ENCODE results near the gene STARD7. TPM values are rescaled to one million over a fixed set of nuclear protein-coding genes. Genes with fewer than 3 reads are reported as not detected.

The STARD7 gene
- total RNA-seq, 1 donor from 2014 or later: 100 TPM

DNA sequence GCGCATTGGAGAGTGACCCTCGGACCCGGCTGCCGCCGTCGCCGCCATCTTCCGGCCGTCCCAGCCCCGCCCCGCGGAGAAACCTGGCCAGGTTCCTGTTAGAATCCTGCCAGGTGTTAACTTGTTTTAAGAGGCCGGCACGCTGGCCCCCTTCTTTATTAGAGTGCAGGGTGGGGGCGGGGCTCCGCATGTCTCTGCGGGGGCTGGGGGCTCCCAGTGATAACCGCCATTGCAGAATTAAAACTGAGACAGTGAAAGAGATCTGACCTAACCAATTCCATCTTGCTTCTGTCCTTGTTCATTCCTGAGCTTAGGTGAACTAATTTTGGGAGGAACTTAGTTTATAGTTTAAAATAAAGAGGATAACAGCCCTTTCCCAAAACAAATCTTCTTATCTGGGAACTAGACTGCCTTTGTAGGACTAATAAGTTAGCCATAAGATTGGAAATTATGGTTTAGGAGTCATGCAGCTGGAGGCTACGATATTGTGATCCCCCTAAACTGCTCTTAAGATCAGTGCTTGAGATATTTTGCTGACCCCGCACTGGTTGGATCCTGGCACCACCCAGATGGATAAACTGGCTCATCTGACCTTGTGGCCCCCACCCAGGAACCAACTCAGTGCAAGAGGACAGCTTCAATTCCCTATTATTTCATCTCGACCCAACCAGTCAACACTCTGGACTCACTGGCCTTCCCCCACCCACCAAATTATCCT, 543 bp upstream of the STARD7 start:
- no peaks in the 10 kb centered on the region for H3K36me3 Mint-ChIP-seq (ENCODE audit: unreplicated experiment)
- TF ChIP-seq, protein P1, sequence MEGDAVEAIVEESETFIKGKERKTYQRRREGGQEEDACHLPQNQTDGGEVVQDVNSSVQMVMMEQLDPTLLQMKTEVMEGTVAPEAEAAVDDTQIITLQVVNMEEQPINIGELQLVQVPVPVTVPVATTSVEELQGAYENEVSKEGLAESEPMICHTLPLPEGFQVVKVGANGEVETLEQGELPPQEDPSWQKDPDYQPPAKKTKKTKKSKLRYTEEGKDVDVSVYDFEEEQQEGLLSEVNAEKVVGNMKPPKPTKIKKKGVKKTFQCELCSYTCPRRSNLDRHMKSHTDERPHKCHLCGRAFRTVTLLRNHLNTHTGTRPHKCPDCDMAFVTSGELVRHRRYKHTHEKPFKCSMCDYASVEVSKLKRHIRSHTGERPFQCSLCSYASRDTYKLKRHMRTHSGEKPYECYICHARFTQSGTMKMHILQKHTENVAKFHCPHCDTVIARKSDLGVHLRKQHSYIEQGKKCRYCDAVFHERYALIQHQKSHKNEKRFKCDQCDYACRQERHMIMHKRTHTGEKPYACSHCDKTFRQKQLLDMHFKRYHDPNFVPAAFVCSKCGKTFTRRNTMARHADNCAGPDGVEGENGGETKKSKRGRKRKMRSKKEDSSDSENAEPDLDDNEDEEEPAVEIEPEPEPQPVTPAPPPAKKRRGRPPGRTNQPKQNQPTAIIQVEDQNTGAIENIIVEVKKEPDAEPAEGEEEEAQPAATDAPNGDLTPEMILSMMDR (IDR thresholded peaks at IDR 0.05; ENCODE audit: partially characterized antibody, unreplicated experiment): no peak
- DNase-seq: no peak
- H3K9me3 Mint-ChIP-seq (ENCODE audit: unreplicated experiment): peaks cover 6% of the 10 kb centered on the region
- H3K4me1 Mint-ChIP-seq (ENCODE audit: low read depth, unreplicated experiment): peaks cover 21% of the 10 kb centered on the region
- peak overlapping the region; percentile 92 for H3K27ac Mint-ChIP-seq (ENCODE audit: unreplicated experiment)
- H3K27me3 Mint-ChIP-seq (ENCODE audit: unreplicated experiment): peaks cover 9% of the 10 kb centered on the region
- H3K4me3 Mint-ChIP-seq (ENCODE audit: unreplicated experiment): peak overlapping the region; percentile 91

DNA sequence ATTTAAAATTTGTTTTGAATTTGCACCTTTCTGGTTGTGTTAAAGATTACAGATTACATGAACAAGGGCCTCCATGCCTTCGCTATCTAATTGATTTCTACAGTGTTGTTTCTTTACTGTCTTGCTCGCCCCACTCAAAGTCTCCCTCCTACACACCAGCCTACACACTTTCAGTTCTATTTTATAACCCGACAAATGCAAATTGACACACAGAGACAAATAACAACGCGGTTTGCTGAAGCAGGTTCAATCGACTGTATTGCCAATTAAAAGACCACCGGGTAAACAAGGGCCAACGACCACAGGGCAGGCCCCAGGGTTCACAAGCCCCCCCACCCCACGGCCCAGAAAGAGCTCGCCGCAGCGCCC, 869 bp downstream of the STARD7 start:
- Mint-ChIP-seq H3K9me3 (ENCODE audit: unreplicated experiment) (peaks cover 6% of the 10 kb centered on the region), H3K27me3 (ENCODE audit: unreplicated experiment) (peaks cover 9% of the 10 kb centered on the region), H3K4me3 (ENCODE audit: unreplicated experiment) (peak overlapping the region; percentile 95), H3K4me1 (ENCODE audit: low read depth, unreplicated experiment) (peaks cover 21% of the 10 kb centered on the region), H3K36me3 (ENCODE audit: unreplicated experiment) (no peaks in the 10 kb centered on the region), H3K27ac (ENCODE audit: unreplicated experiment) (peak overlapping the region; percentile 82)
- DNase-seq: no peak
- TF ChIP-seq, protein P1 (IDR thresholded peaks at IDR 0.05; ENCODE audit: partially characterized antibody, unreplicated experiment): no peak

DNA sequence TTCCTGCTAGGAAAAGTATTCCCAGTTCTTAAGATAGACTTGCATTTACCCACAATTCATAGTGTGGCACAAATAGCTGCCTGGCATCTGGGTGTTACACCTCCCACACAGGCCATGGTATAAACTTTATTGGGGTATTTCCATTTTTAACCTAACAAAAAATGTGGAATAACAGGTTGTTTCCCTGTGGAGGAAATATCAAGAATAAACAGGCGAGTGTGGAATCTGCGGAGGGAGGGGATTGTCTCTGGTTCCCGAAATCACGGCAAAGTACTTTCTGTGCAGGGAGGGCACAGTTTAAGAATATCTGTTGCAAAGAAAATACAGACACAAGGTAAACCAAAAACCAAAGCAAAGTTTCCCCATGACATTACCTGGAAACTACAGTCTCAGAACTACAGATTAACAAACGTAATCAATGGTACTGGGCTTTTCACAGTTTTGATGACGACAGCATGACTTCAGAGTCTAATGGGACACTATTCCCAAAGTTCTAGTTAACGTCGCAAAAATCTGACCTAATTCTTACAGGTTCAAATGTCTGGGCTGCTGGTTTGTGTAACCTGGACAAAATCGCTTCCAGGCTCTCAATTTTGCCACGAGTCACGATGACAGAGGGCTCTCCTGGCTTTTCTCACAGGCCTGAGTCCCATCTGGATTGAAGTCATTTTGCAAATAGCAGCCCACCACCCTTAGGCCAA, 1.4 kb downstream of the STARD7 start:
- DNase-seq: no peak
- TF ChIP-seq, protein P1 (IDR thresholded peaks at IDR 0.05; ENCODE audit: partially characterized antibody, unreplicated experiment): no peak
- Mint-ChIP-seq H3K27me3 (ENCODE audit: unreplicated experiment) (peaks cover 9% of the 10 kb centered on the region), H3K9me3 (ENCODE audit: unreplicated experiment) (peaks cover 6% of the 10 kb centered on the region), H3K4me3 (ENCODE audit: unreplicated experiment) (peak overlapping the region; percentile 95), H3K27ac (ENCODE audit: unreplicated experiment) (peak overlapping the region; percentile 82), H3K4me1 (ENCODE audit: low read depth, unreplicated experiment) (peaks cover 21% of the 10 kb centered on the region), H3K36me3 (ENCODE audit: unreplicated experiment) (no peaks in the 10 kb centered on the region)

DNA sequence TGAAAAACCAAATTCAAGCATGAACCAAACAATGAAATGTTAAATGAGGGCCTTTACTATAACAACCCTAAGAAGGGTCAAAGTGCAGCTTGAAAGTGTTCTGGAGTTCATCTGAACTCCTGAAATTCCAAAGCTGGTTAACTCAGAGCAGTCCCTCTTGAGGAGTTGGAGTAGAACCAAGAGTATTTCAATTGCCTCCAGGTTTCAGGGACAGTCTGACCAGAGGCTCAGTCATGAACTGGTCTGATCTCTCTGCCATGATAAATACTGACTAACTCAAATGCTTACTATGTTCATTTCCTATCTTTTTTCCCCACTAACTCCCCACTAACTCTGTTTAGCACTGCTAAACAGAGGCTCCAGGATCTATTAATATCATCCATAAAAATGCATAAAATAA, 2.7 kb downstream of the STARD7 start:
- peaks cover 21% of the 10 kb centered on the region for H3K4me1 Mint-ChIP-seq (ENCODE audit: low read depth, unreplicated experiment)
- H3K4me3 Mint-ChIP-seq (ENCODE audit: unreplicated experiment): peak overlapping the region; percentile 50
- no peaks in the 10 kb centered on the region for H3K36me3 Mint-ChIP-seq (ENCODE audit: unreplicated experiment)
- DNase-seq: no peak
- TF ChIP-seq, protein P1 (IDR thresholded peaks at IDR 0.05; ENCODE audit: partially characterized antibody, unreplicated experiment): no peak
- H3K27ac Mint-ChIP-seq (ENCODE audit: unreplicated experiment): no peak overlapping the region
- peaks cover 6% of the 10 kb centered on the region for H3K9me3 Mint-ChIP-seq (ENCODE audit: unreplicated experiment)
- H3K27me3 Mint-ChIP-seq (ENCODE audit: unreplicated experiment): peaks cover 9% of the 10 kb centered on the region
